IMR-90 (cell line): ENCODE results near the gene F10.

Experiments used
- BHLHE40 ChIP-seq: fragments of 150-350 bp; IDR thresholded peaks from 2 replicates; pipeline ENCODE4 v1.6.1; 2016; ENCODE audit warnings: mild to moderate bottlenecking, low read depth, low read length
- CEBPB ChIP-seq: IDR thresholded peaks from 2 replicates; pipeline ENCODE4 v1.6.1; 2012; ENCODE audit warnings: low read depth, low read length, improper control_type of control experiment
- CHD1 ChIP-seq: IDR thresholded peaks from 2 replicates; pipeline ENCODE4 v1.6.1; 2012; ENCODE audit warnings: low read depth, low read length, improper control_type of control experiment
- CTCF ChIP-seq: conservative IDR thresholded peaks from 2 replicates; pipeline ENCODE4 v1.5.1; 2012; ENCODE audit warnings: mild to moderate bottlenecking, low read depth, low read length, improper control_type of control experiment
- FOS ChIP-seq: fragments of 150-350 bp; IDR thresholded peaks from 2 replicates; pipeline ENCODE4 v1.6.1; 2016; ENCODE audit warnings: low read depth, low read length
- MXI1 ChIP-seq: IDR thresholded peaks from 2 replicates; pipeline ENCODE4 v1.6.1; 2012; ENCODE audit warnings: low read depth, mild to moderate bottlenecking, low read length, moderate library complexity, borderline replicate concordance
- NFE2L2 ChIP-seq: fragments of 150-350 bp; IDR thresholded peaks from 2 replicates; pipeline ENCODE4 v1.6.1; 2016; ENCODE audit warnings: low read depth, mild to moderate bottlenecking, low read length
- POLR2A ChIP-seq: IDR thresholded peaks from 2 replicates; pipeline ENCODE4 v1.6.1; 2012; ENCODE audit warnings: mild to moderate bottlenecking, low read depth, low read length
- RAD21 ChIP-seq: IDR thresholded peaks from 2 replicates; pipeline ENCODE4 v1.6.1; 2012; ENCODE audit warnings: low read length, improper control_type of control experiment
- RFX5 ChIP-seq: IDR thresholded peaks from 2 replicates; pipeline ENCODE4 v1.8.0; 2012; ENCODE audit warnings: low read depth, mild to moderate bottlenecking, low read length, moderate library complexity
- SMC3 ChIP-seq: fragments of 150-350 bp; IDR thresholded peaks from 2 replicates; pipeline ENCODE4 v1.6.1; 2016; ENCODE audit warnings: low read depth, mild to moderate bottlenecking, antibody characterized with exemption, low read length, moderate library complexity
- USF2 ChIP-seq: fragments of 150-350 bp; IDR thresholded peaks from 2 replicates; pipeline ENCODE4 v1.6.1; 2017; ENCODE audit warnings: mild to moderate bottlenecking, antibody characterized with exemption, low read length, low read depth
- TF ChIP-seq, protein P1 (sequence below): fragments of 150-350 bp; IDR thresholded peaks from 2 replicates; pipeline ENCODE4 v1.6.1; 2016; ENCODE audit warnings: low read depth, mild to moderate bottlenecking, low read length, moderate library complexity, borderline replicate concordance

- TF ChIP-seq MXI1, result no peak
- no peak for TF ChIP-seq CTCF
- no peak for TF ChIP-seq POLR2A
- TF ChIP-seq CEBPB, result no peak
- TF ChIP-seq FOS, result no peak
- TF ChIP-seq RFX5, result no peak
- no peak for TF ChIP-seq SMC3
- no peak for TF ChIP-seq RAD21
- no peak for TF ChIP-seq NFE2L2
- TF ChIP-seq BHLHE40, result no peak
- TF ChIP-seq USF2, result no peak
- no peak for TF ChIP-seq CHD1
- TF ChIP-seq, protein P1, sequence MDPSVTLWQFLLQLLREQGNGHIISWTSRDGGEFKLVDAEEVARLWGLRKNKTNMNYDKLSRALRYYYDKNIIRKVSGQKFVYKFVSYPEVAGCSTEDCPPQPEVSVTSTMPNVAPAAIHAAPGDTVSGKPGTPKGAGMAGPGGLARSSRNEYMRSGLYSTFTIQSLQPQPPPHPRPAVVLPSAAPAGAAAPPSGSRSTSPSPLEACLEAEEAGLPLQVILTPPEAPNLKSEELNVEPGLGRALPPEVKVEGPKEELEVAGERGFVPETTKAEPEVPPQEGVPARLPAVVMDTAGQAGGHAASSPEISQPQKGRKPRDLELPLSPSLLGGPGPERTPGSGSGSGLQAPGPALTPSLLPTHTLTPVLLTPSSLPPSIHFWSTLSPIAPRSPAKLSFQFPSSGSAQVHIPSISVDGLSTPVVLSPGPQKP, result no peak
Observed at GRCh38 chr13:113145911-113146598, 23.5 kb downstream of the F10 start.
